K562 (cell line): Measurements from ENCODE around the gene RELL2. TPM values are rescaled to one million over a fixed set of nuclear protein-coding genes. Genes with fewer than 3 reads are reported as not detected.

Source experiments
- ARID3B ChIP-seq: fragments of 250-450 bp; sonication (Bioruptor Pico); IDR thresholded peaks from 2 replicates; pipeline ENCODE4 v1.4.0; 2020; ENCODE audit warnings: borderline replicate concordance
- CHD2 ChIP-seq: IDR thresholded peaks from 2 replicates; pipeline ENCODE4 v1.6.1; 2011; ENCODE audit warnings: low read depth, low read length
- HES1 ChIP-seq: fragments of 450-650 bp; IDR thresholded peaks from 2 replicates; pipeline ENCODE4 v1.6.1; 2016; ENCODE audit warnings: low read depth, mild to moderate bottlenecking, moderate library complexity
- IRF1 ChIP-seq: sonication (generic); formaldehyde crosslinking; IDR thresholded peaks from 2 replicates; pipeline ENCODE4 v1.8.0; 2022; ENCODE audit warnings: missing genetic modification reagents, mild to moderate bottlenecking, borderline replicate concordance
- NRF1 ChIP-seq, 2 experiments: fragments of 450-650 bp; IDR thresholded peaks in 1 of 2; conservative IDR thresholded peaks in 1 of 2; 2 replicates each; pipeline ENCODE4 v1.6.1; 2014; ENCODE audit warnings: mild to moderate bottlenecking in 2 of 2
- RNF2 ChIP-seq: sonication (generic); IDR thresholded peaks from 2 replicates; pipeline ENCODE4 v1.6.1; 2016
- TEAD4 ChIP-seq, 2 experiments: sonication (generic) in 1 of 2; formaldehyde crosslinking in 1 of 2; IDR thresholded peaks; 2 replicates each; pipeline versions ENCODE4 v1.6.1 to v1.8.0; 2012 to 2022; ENCODE audit warnings: borderline replicate concordance in 1 of 2, inconsistent platforms in 1 of 2, low read length in 1 of 2, mild to moderate bottlenecking in 1 of 2, missing genetic modification reagents in 1 of 2
- TGIF2 ChIP-seq: sonication (generic); formaldehyde crosslinking; IDR thresholded peaks from 2 replicates; pipeline ENCODE4 v1.8.1; 2022; ENCODE audit warnings: mild to moderate bottlenecking, missing genetic modification reagents, moderate library complexity
- ZBTB49 ChIP-seq: sonication (generic); formaldehyde crosslinking; IDR thresholded peaks from 2 replicates; pipeline ENCODE4 v1.8.0; 2022; ENCODE audit warnings: missing genetic modification reagents, mild to moderate bottlenecking, borderline replicate concordance
- ZKSCAN1 ChIP-seq: fragments of 150-350 bp; IDR thresholded peaks from 2 replicates; pipeline ENCODE4 v1.6.1; 2016; ENCODE audit warnings: low read depth, low read length
- ZNF124 ChIP-seq: sonication (generic); formaldehyde crosslinking; IDR thresholded peaks from 2 replicates; pipeline ENCODE4 v1.8.1; 2022; ENCODE audit warnings: missing genetic modification reagents
- ZNF407 ChIP-seq: fragments of 450-650 bp; IDR thresholded peaks from 2 replicates; pipeline ENCODE4 v1.6.1; 2016; ENCODE audit warnings: low read depth
- polyA plus RNA-seq, 8 experiments: library from polyadenylated mRNA; depleted of rRNA in 4 of 8; stranded (reverse) in 5 of 8; unstranded in 3 of 8; fragments of >200 nt; fragmentation: Nextera tagmentation in 2 of 8; fragmentation: Illumina TruSeq in 1 of 8; extraction: Ambion mirVana in 2 of 8; extraction: Trizol in 1 of 8; gene quantifications; 2 replicates each; pipeline versions ENCODE4 v1.2.1 to v1.2.3, GENCODE V29; 2011 to 2014; ENCODE audit warnings: inconsistent platforms in 1 of 8, missing spikeins in 1 of 8
- total RNA-seq, 7 experiments: library from RNA; depleted of rRNA in 6 of 7; stranded (reverse); fragments of >200 nt in 6 of 7; fragmentation: Illumina TruSeq in 2 of 7; extraction: Trizol in 2 of 7; gene quantifications; 2 replicates each; pipeline versions ENCODE4 v1.2.1 to v1.2.3, GENCODE V29; 2011 to 2021; ENCODE audit warnings: low replicate concordance in 1 of 7

Gene RELL2
- total and polyA plus RNA-seq, 9 of the 15 experiments (the other 6 are each of a cell fraction or from before 2014, with no cell fraction given) = 0.06 to 36.0 (median 14.3) TPM

- TF ChIP-seq TEAD4 (IDR thresholded peaks at IDR 0.05; ENCODE audit: low read length) (no peak; the same call in 1 of the 2 replicates), TEAD4 (CRISPR knock-in tag; IDR thresholded peaks at IDR 0.05; ENCODE audit: borderline replicate concordance) (no peak), HES1 (no peak), ARID3B (no peak; the same call in 1 of the 2 replicates), ZKSCAN1 (no peak), ZNF407 (no peak), NRF1 (conservative IDR thresholded peaks at IDR 0.05 in 1 of 2, IDR thresholded peaks at IDR 0.05 in 1 of 2) (peak; percentile 64 to 73), ZNF124 (CRISPR knock-in tag) (no peak), TGIF2 (CRISPR knock-in tag) (no peak), CHD2 (no peak), RNF2 (peak; percentile 88; the same call in 1 of the 2 replicates), IRF1 (CRISPR knock-in tag) (no peak), ZBTB49 (CRISPR knock-in tag) (no peak)
Observed at GRCh38 chr5:141681695-141682641, 45.2 kb downstream of the RELL2 start, which contains the start of gene ARAP3 (continued).
